DMS114 treated with DMSO at 0.1 percent for 48 hours (cell line): ENCODE results near the gene PMEL.
"Not testable (repeated sequence)": the region's sequence is repeated elsewhere in the genome, so short reads cannot be mapped to it uniquely, and the experiment has no call there.

Experiments
- DNase-seq: peaks from one replicate; lab custom pipeline; 2025; ENCODE audit not compliant: unreplicated experiment; lab: John Stamatoyannopoulos, UW

Gene PMEL

DNA sequence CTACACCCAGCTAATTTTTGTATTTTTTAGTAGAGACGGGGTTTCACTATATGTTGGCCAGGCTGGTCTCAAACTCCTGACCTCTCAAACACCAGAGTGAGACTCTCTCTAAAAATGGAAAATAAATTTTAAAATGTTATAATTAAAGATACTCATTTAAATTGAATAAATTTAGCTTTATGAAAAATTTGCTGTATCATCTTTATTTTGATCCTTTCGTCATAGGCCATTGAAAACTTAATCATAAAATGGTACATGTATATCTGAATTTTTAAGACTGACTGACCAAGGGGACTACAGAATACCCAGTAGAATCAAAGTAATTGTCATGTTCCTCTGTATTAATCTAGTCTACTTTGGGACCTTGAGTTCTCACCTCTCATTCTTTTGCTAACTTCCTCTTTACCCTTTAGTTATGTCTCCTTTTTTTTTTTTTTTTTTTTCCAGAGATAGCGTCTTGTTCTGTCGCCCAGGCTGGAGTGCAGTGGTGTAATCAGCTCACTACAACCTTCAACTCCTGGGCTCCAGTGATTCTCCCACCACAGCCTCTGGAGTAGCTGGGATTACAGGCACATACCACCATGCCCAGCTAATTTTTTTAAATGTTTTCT lies 17.5 kb upstream of the PMEL start:
- no peak for DNase-seq

DNA sequence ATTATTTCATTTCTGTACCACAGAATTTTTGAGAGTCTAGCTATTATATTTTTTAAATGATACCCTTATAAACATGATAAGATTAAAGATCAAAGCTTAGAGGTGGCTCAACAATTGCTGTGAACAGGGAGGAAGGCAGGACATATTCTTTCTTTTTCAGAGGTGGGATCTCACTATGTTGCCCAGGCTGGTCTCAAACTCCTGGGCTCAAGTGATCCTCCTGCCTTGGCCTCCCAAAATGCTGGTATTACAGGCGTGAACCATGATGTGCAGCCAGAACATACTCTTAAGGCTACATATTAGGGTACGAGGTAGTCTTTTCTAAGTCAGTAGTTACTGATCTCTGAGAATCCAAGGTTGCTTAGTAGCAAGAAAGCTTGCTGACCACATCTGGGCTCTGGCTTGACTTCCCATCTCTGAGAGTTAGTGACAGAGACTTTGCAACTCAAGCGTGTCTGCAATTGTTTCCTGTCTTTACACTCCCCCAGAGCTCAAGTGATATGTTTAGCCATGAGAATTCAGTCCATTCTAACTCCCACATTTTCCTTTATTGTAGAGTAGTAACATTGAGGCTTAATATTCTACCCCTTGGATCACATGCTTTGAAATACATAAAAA lies 16.6 kb upstream of the PMEL start:
- no peak for DNase-seq

DNA sequence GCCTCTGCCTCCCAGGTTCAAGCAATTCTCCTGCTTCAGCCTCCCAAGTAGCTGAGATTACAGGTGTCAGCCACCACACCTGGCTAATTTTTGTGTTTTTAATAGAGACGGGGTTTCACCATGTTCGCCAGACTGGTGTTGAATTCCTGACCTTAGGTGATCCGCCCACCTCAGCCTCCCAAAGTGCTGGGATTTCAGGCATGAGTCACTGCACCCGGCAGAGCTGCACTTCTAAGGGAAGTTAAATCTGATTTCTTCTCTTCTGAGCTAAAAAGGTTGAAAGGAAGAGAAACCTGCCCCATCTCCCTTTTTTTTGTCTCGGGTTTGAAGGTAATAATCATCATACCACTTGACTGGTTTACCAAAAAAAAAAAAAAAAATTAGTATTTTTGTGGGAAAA lies 16.0 kb upstream of the PMEL start:
- not testable (repeated sequence) for DNase-seq

- DNase-seq = no peak
Measured at GRCh38 chr12:55979069-55979468, 13.2 kb upstream of the PMEL start.

GRCh38 chr12:55978393-55978792 lies 12.6 kb upstream of the PMEL start:
- DNase-seq = no peak

DNA sequence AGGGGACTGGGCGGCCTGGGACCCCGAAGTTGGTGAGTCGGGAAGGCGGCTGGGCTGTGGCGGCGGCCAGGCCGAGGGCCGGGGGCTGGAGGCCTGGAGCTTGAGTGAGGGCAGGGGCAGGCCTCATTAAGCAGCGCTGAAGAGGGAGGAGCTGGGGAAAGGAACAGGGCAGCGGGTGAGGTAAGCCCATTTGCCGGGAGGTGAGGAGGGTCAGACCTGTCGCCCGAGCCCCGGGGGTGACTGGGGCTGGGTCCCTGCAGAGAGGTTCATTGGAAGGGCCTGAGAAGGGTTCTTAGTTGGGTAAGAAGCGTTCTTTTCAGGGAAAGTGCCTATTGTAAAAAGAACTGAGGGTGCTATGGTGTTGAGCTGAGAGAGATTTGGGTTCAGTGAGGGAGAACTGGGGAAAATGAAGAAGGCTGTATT lies 8.5 kb upstream of the PMEL start:
- no peak for DNase-seq

DNA sequence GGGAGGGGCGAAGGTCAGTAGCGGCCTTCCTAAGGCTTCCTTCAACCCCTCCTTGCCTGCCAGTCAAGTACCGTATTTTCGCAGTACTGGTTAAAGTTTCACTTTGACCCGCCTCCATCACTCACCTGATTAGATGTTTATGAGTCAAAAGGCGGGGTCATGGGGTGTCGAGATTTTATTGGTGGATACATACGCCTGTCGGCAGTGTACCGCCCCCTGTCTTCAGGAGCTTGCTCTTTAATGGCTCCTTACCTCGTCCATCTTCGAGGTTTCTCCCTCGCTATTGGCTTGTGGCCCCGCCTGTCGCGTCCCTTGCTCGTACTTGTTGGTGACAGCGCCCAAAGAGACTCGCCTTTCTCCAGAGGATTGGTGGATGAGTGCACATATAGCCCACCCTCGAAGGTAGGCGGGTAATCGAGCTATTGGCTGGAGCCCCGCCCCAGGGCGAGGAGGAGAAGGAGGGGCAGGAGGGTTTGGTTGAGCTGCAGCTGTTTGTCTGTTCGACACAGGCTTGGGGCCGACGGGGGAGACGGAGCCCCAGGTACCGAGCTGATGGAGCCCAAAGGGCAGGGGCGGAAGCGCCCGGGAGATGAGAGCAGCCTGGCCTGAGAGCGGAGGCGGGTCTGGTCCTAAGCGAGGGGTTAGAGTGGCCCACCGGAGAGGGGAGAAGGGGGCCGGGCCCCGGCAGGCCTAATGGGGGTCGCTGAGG lies 7.9 kb upstream of the PMEL start, which contains the start of gene RAB5B:
RAB5B (plus strand) TSS at position 480 of the 709 bp plus-strand sequence. CDS start 12,883 bp downstream, outside the sequence.
- DNase-seq = peak; percentile 100

GRCh38 chr12:55972911-55973598 lies 7.2 kb upstream of the PMEL start:
- DNase-seq = peak; percentile 60

DNA sequence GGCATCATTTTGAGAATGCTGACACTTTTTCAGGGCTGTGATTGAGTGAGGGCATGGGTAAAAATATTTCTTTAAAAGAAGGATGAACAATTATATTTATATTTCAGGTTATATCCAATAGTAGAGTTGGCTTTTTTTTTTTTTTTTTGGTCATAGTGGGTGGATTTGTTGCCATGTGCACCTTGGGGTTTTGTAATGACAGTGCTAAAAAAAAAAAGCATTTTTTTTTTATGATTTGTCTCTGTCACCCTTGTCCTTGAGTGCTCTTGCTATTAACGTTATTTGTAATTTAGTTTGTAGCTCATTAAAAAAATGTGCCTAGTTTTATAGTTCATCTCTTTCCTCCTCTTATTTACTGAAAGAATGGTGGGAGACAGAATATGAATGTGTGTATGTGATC lies 6.6 kb upstream of the PMEL start:
- no peak for DNase-seq

DNA sequence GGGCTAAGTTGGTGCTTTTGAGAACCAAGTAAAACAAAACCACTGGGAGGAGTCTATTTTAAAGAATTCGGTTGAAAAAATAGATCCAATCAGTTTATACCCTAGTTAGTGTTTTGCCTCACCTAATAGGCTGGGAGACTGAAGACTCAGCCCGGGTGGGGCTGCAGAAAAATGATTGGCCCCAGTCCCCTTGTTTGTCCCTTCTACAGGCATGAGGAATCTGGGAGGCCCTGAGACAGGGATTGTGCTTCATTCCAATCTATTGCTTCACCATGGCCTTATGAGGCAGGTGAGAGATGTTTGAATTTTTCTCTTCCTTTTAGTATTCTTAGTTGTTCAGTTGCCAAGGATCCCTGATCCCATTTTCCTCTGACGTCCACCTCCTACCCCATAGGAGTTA lies 6.2 kb upstream of the PMEL start:
- DNase-seq = no peak

- DNase-seq = no peak
Measured at GRCh38 chr12:55970775-55971174, 4.9 kb upstream of the PMEL start.

DNA sequence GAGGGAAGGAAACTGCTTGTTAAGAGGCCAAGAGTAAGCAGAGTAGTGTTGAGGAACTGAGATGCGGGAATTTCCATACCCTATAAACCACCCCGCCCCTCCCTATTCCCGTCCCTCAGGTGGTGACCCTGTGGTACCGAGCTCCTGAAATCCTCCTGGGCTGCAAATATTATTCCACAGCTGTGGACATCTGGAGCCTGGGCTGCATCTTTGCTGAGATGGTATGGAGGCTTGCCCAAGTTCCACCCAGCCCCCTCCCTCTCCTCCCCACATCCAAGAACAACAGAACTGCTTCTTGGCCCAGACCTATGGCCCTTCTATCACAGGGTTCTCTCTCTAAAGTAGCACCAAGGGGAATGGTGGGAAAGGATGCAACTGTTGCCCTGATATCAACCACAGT lies 3.5 kb upstream of the PMEL start:
- no peak for DNase-seq

- peak; percentile 72 for DNase-seq
Measured at GRCh38 chr12:55966408-55967281, 803 bp upstream of the PMEL start, which contains the start of gene CDK2. Gene CDK2, plus strand, starts transcription at chr12:55966830. Its CDS starts 179 bp downstream, at chr12:55967009.

GRCh38 chr12:55965240-55965639 lies 602 bp downstream of the PMEL start:
- DNase-seq = no peak

- DNase-seq = no peak
Measured at GRCh38 chr12:55963760-55964159, 2.1 kb downstream of the PMEL start.

DNA sequence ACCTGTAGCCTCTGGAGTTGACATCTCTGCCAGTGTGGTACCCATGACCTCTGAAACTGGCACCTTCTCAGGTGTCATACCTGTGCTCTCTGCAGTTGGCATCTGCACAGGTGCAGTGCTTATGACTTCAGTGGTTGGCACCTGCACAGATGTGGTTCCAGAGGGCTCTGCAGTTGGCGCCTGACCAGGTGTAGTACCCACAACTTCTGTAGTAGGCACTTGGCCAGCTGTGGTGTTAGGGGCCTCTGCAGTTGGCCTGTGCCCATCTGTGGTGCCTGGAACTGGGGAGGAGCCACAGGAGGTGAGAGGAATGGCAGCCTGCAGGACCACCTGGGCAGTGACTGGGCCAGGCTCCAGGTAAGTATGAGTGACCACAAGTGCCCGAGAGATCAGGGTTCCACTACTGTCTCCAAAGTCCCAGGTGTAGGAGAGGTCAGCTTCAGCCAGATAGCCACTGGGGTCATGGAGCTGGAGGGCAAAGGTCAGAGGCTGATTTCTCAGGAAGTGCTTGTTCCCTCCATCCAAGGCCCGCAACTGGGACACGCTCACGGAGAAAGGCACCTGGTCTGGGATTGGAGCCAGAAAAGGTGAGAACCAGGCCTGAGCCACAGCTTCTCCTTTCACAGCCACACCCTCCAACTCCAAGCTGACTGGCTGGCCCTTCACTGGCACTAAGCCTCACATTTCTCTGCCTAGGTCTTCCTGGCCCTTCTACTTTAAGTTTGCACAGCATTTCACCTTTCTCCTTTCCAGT lies 8.6 kb downstream of the PMEL start:
- no peak for DNase-seq

DNA sequence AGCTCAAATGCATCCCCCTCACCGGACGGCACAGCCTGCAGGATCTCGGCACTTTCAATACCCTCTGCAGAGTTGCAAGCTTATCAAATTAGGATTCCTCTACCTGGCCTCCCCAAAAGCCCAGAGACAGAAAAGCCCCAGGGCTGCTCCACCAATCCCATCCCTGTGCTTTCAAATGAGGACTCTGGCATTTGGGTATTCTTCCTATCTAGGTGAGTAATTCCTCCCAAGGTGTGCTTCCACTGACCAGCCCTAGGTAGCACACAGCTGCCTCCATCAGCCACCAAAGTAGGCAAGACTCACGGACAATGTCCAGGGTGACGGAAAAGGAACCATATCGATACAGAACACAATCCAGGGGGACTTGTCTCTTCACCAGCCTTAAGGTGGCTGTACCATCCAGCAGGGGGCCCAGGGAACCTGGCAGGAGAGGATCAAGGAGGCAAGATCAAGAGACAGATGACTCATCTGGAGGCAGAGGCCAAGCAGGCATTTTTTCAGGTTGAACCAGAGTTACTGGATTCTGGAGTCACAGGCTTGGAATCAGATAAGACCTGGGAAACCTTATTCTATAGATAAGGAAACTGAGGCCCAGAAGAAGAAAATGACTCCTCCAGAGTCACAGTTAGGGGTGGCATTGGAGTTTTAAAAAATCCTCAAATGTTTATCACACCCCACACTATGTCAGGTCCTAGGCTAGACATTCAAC lies 9.9 kb downstream of the PMEL start:
- DNase-seq = no peak

DNA sequence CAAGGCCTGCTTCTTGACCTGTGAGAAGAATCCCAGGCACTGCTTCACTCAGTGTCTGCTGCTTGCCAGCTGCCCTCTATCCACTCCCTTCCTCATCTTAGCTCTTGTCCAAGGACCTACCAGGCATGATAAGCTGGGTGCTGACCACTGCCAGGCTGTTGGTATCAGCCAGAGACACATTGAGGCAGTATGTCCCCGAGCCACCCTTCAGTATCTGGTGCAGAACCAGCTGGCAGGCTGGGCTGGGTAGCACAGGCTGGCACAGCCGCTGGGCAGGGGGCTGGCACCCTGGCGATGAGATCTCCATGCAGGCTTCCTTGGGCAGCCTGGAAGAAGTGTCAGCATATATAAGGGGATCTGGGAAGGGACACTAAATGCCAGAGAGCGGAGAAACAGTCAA lies 10.5 kb downstream of the PMEL start:
- DNase-seq = no peak

GRCh38 chr12:55946553-55946952 lies 19.3 kb downstream of the PMEL start:
- DNase-seq = no peak
